Suprapubic skin (tissue), 4 donors: Measurements from ENCODE around the gene GOPC. TPM values are rescaled to one million over a fixed set of nuclear protein-coding genes. Genes with fewer than 3 reads are reported as not detected.

Experiments used
- DNase-seq, 2 donors: peaks; one replicate each; pipeline ENCODE4 v3.0.0-alpha.2; 2019; ENCODE audit warnings: low spot score in 2 of 2
- H3K27ac ChIP-seq: fragments of 200-600 bp; sonication (generic); one replicate; pipeline ENCODE4 v1.5.1; 2019
- H3K27me3 ChIP-seq: fragments of 200-600 bp; sonication (generic); one replicate; pipeline ENCODE4 v1.5.1; 2019
- H3K36me3 ChIP-seq: fragments of 200-600 bp; sonication (generic); one replicate; pipeline ENCODE4 v1.5.1; 2019
- H3K4me1 ChIP-seq: fragments of 200-600 bp; sonication (generic); one replicate; pipeline ENCODE4 v1.5.1; 2019
- H3K4me3 ChIP-seq: fragments of 200-600 bp; sonication (generic); one replicate; pipeline ENCODE4 v1.5.1; 2019; ENCODE audit warnings: mild to moderate bottlenecking
- H3K9me3 ChIP-seq: fragments of 200-600 bp; sonication (generic); one replicate; pipeline ENCODE4 v1.5.1; 2019
- EP300 ChIP-seq: sonication (generic); formaldehyde crosslinking; IDR thresholded peaks from one replicate; pipeline ENCODE4 v1.6.1; 2017; ENCODE audit warnings: antibody characterized with exemption
- POLR2A ChIP-seq, 2 donors: fragments of 450-650 bp; IDR thresholded peaks; one replicate each; pipeline ENCODE4 v1.6.1; 2017; ENCODE audit warnings: antibody characterized with exemption in 2 of 2, mild to moderate bottlenecking in 2 of 2, moderate library complexity in 2 of 2
- POLR2AphosphoS5 ChIP-seq, 3 donors: sonication (generic); formaldehyde crosslinking; IDR thresholded peaks; one replicate each; pipeline ENCODE4 v1.6.1; 2017; ENCODE audit warnings: antibody characterized with exemption in 3 of 3
- WGBS: methylation state at CpG from one replicate; pipeline ENCODE4 v1.1.5; 2018; 5-methylcytosine and 5-hydroxymethylcytosine counted together
- total RNA-seq, 4 donors: library from RNA; depleted of rRNA; stranded (reverse); fragments of >200 nt; gene quantifications; one replicate each; pipeline ENCODE4 v1.1.0, GENCODE V29; 2016
- TF ChIP-seq, protein P1 (sequence below), 2 donors: fragments of 200-600 bp in 1 of 2; fragments of 450-650 bp in 1 of 2; sonication (generic) in 1 of 2; IDR thresholded peaks; one replicate each; pipeline ENCODE4 v1.5.1; 2016 to 2019; ENCODE audit warnings: antibody characterized with exemption in 2 of 2, mild to moderate bottlenecking in 1 of 2, moderate library complexity in 1 of 2

Gene GOPC
- total RNA-seq, 4 donors from 2014 or later: 15.5 to 21.9 (median 20.0) TPM

DNA sequence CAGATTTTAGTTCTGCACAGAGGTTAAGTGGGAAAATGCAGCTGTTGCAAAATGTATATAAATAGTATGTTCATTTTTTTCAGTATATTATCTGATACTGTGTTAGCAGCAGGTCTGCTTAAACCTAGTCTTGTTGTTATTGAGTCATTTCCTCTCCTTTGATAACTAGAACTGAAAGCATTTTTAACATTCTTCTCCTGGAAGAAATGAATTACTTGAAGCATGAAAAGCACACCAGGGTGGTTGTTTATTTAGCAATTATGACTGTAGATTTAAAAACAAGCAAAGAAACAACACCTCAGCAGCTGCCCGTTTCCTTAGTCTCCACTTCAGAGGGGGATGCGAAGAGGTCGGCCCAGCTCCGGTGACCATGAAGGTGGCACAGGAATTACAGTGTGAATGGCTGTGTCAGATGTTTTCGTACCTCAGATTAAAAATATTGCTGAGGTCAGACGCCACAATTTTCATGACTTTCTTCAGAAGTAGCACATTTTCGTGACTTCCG lies 53.5 kb downstream of the GOPC start:
- Histone ChIP-seq H3K4me1 (peaks cover 7% of the 10 kb centered on the region), H3K27me3 (no peaks in the 10 kb centered on the region), H3K4me3 (no peak overlapping the region), H3K27ac (no peak overlapping the region), H3K36me3 (peaks cover 16% of the 10 kb centered on the region), H3K9me3 (no peaks in the 10 kb centered on the region)
- no peak for DNase-seq
- TF ChIP-seq, protein P1, sequence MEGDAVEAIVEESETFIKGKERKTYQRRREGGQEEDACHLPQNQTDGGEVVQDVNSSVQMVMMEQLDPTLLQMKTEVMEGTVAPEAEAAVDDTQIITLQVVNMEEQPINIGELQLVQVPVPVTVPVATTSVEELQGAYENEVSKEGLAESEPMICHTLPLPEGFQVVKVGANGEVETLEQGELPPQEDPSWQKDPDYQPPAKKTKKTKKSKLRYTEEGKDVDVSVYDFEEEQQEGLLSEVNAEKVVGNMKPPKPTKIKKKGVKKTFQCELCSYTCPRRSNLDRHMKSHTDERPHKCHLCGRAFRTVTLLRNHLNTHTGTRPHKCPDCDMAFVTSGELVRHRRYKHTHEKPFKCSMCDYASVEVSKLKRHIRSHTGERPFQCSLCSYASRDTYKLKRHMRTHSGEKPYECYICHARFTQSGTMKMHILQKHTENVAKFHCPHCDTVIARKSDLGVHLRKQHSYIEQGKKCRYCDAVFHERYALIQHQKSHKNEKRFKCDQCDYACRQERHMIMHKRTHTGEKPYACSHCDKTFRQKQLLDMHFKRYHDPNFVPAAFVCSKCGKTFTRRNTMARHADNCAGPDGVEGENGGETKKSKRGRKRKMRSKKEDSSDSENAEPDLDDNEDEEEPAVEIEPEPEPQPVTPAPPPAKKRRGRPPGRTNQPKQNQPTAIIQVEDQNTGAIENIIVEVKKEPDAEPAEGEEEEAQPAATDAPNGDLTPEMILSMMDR (IDR thresholded peaks at IDR 0.05): no peak
- no peak for TF ChIP-seq POLR2A (IDR thresholded peaks at IDR 0.05)
- no peak for TF ChIP-seq POLR2AphosphoS5 (IDR thresholded peaks at IDR 0.05)
- TF ChIP-seq EP300: no peak
- 90% methylated on average over 8 of the region's 8 CpGs for WGBS

DNA sequence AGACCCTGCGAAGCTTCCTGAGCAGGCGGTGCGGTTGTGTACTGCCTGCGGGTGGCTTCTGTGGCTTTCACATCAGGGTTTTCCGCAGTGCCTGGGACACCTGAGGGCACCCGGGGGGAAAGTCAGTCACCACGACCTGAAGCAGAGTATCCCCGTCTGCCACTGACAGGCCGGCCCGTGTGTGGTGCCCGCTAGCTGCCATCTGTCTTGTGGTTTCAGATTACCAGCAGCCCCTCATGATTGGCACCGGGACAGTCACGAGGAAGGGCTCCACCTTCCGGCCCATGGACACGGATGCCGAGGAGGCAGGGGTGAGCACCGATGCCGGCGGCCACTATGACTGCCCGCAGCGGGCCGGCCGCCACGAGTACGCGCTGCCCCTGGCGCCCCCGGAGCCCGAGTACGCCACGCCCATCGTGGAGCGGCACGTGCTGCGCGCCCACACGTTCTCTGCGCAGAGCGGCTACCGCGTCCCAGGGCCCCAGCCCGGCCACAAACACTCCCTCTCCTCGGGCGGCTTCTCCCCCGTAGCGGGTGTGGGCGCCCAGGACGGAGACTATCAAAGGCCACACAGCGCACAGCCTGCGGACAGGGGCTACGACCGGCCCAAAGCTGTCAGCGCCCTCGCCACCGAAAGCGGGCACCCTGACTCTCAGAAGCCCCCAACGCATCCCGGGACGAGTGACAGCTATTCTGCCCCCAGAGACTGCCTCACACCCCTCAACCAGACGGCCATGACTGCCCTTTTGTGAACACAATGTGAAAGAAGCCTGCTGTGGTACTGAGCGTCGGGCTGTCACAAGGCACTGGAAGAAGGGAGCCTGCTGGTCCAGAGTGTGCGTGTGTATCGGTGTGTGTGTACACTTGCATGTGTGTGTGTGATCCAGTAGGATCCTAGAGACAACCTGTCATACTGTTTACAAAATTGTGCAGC lies 54.4 kb downstream of the GOPC start:
- Histone ChIP-seq H3K9me3 (no peaks in the 10 kb centered on the region), H3K36me3 (peaks cover 16% of the 10 kb centered on the region), H3K27me3 (no peaks in the 10 kb centered on the region), H3K27ac (no peak overlapping the region), H3K4me1 (peaks cover 7% of the 10 kb centered on the region), H3K4me3 (peak overlapping the region; percentile 46)
- peak in 1 of 2 donors; percentile 73 for DNase-seq
- TF ChIP-seq EP300: no peak
- TF ChIP-seq POLR2A (IDR thresholded peaks at IDR 0.05): no peak
- no peak for TF ChIP-seq POLR2AphosphoS5 (IDR thresholded peaks at IDR 0.05)
- TF ChIP-seq, protein P1 (IDR thresholded peaks at IDR 0.05): no peak
- 30% methylated on average over 32 of the region's 64 CpGs for WGBS

DNA sequence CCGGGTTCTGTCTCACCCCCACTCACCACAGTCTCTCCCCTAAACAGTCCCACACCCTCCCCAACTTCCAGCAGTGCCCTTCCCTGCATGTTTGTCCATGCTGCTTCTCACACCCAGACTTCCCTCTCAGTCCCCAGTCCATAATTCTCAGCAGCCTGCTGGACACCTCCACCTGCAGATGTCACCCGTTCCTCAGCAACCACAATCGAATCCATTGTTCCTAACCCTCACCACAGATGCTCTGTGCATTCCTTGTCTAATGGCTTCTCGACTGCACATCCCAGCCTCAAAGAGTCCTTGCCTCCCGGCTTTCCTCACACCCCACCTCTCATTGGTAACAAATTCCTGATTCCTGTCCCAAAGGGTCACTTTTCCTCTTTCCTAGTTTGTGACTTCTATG lies 55.6 kb downstream of the GOPC start:
- WGBS: 76% methylated on average over 5 of the region's 5 CpGs

DNA sequence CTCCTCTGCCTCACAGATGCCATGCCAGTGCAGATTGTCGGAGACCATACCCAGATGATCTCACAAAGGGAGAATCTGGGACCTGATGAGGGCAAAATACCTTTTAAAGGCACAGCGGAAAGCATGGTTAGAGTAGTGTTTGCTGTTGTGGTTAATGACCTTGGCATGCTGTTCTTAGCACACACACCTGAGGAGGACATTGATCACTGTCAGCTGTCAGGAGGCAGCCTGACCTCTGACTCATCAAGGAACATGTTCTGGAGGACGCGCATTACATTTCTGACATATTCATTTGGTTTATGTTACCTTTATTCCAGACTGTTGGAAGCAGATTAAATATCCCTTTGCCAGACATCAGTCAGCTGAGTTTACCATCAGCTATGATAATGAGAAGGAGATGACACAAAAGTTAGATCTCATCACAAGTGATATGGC lies 57.1 kb downstream of the GOPC start:
- Histone ChIP-seq H3K27ac (no peak overlapping the region), H3K4me3 (no peak overlapping the region), H3K4me1 (peaks cover 7% of the 10 kb centered on the region), H3K36me3 (peaks cover 23% of the 10 kb centered on the region), H3K9me3 (no peaks in the 10 kb centered on the region), H3K27me3 (no peaks in the 10 kb centered on the region)
- no peak for TF ChIP-seq POLR2AphosphoS5 (IDR thresholded peaks at IDR 0.05)
- TF ChIP-seq, protein P1 (IDR thresholded peaks at IDR 0.05): no peak
- no peak for TF ChIP-seq POLR2A (IDR thresholded peaks at IDR 0.05)
- TF ChIP-seq EP300: no peak
- WGBS: 92% methylated on average over 4 of the region's 4 CpGs
- no peak for DNase-seq

More for the DNA sequence above, 55.6 kb downstream of the GOPC start:
- DNase-seq: no peak
- Histone ChIP-seq H3K27ac (no peak overlapping the region), H3K27me3 (no peaks in the 10 kb centered on the region), H3K4me1 (peaks cover 7% of the 10 kb centered on the region), H3K4me3 (no peak overlapping the region), H3K36me3 (peaks cover 23% of the 10 kb centered on the region), H3K9me3 (no peaks in the 10 kb centered on the region)
- TF ChIP-seq EP300 (no peak), POLR2AphosphoS5 (IDR thresholded peaks at IDR 0.05) (no peak), POLR2A (IDR thresholded peaks at IDR 0.05) (no peak)
- TF ChIP-seq, protein P1 (IDR thresholded peaks at IDR 0.05): no peak

DNA sequence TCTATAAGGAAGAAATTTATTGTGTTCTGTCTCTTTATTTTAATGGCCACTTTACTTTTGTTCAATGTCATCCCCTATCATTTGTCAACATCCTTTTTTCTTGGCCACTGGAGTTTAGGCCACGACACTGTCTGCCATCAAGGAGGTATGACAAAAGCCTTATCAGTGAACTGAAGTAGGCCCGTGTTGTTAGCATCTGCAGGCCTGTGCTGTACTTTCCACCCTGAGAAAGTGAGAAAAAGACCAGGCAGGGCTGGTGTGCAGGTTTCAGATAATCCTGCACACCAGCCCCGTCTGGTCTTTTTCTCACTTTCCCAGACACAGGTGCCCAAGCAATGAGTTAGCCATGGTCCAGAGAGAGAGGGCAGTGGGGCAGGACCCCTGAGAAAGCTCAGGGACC lies 57.6 kb downstream of the GOPC start:
- no peaks in the 10 kb centered on the region for H3K27me3 ChIP-seq
- no peak overlapping the region for H3K4me3 ChIP-seq
- no peak overlapping the region for H3K27ac ChIP-seq
- no peak for DNase-seq
- TF ChIP-seq POLR2A (IDR thresholded peaks at IDR 0.05): no peak
- TF ChIP-seq EP300: no peak
- TF ChIP-seq POLR2AphosphoS5 (IDR thresholded peaks at IDR 0.05): no peak
- TF ChIP-seq, protein P1 (IDR thresholded peaks at IDR 0.05): no peak
- no peaks in the 10 kb centered on the region for H3K9me3 ChIP-seq
- peaks cover 7% of the 10 kb centered on the region for H3K4me1 ChIP-seq
- H3K36me3 ChIP-seq: peaks cover 23% of the 10 kb centered on the region
- WGBS: 80% methylated on average over 3 of the region's 3 CpGs
